K562 (cell line): ENCODE measurements around the gene RARA. TPM values are rescaled to one million over a fixed set of nuclear protein-coding genes. Genes with fewer than 3 reads are reported as not detected.

ENCODE experiments used
- ATAC-seq: fragments of 200-7000 bp; cut with Tn5 transposase; 3 replicates; pipeline ENCODE4 v1.9.1; 2020; ENCODE audit warnings: moderate library complexity
- BruUV-seq: library from RNA; stranded (reverse); fragments of 400-500 nt; replicated peaks from 2 replicates; lab custom pipeline; 2021; lab: Mats Ljungman, UMichigan
- CTCF ChIA-PET: fragments of 300-600 bp; formaldehyde crosslinking; extraction: SDS; loops from one replicate; lab custom pipeline; 2021; ENCODE audit warnings: low intra/inter-chr PET ratio; lab: Yijun Ruan, JAX
- POLR2A ChIA-PET: fragments of 300-600, 350-650 bp; sonication (Branson Sonifier 250); formaldehyde crosslinking; extraction: SDS; loops from one replicate; lab custom pipeline; 2021; ENCODE audit warnings: antibody characterized with exemption, inconsistent platforms; lab: Yijun Ruan, JAX
- DNase-seq, 4 experiments: peaks; one replicate each; pipeline versions ENCODE4 v3.0.0 to v3.0.0-alpha.2; 2011 to 2018; ENCODE audit warnings: low spot score in 3 of 4, mixed read lengths in 3 of 4; ENCODE audit errors: extremely low read depth in 1 of 4
- FAIRE-seq: peaks from 2 replicates; lab custom pipeline; 2011; peaks lifted over from hg19 to GRCh38; lab: Jason Lieb, UNC
- H2AFZ ChIP-seq: 2 replicates; pipeline ENCODE4 v1.6.0; 2011; ENCODE audit warnings: low read depth, low read length, control low read depth, inconsistent platforms
- H3K27ac ChIP-seq: fragments of 200-600 bp; 3 replicates; pipeline ENCODE4 v1.8.0; 2011; ENCODE audit warnings: low read depth, mild to moderate bottlenecking, control low read depth, inconsistent platforms, low read length, moderate library complexity, mixed read lengths; ENCODE audit errors: extremely low read depth
- H3K27me3 ChIP-seq, 2 experiments: fragments of 300-600 bp in 1 of 2; 2 replicates in 1 of 2; 3 replicates in 1 of 2; pipeline versions ENCODE4 v1.6.0 to v1.8.0; 2011; ENCODE audit warnings: inconsistent platforms in 2 of 2, low read length in 2 of 2, mild to moderate bottlenecking in 1 of 2, mixed read lengths in 1 of 2, moderate library complexity in 1 of 2; ENCODE audit not compliant: control insufficient read depth in 2 of 2, insufficient read depth in 2 of 2
- H3K36me3 ChIP-seq: fragments of 300-600 bp; 3 replicates; pipeline ENCODE4 v1.8.0; 2011; ENCODE audit warnings: mild to moderate bottlenecking, low read length, inconsistent platforms; ENCODE audit not compliant: control insufficient read depth, insufficient read depth
- H3K4me1 ChIP-seq, 2 experiments: fragments of 200-600 bp in 1 of 2; replicated peaks in 1 of 2; 2 replicates in 1 of 2; 3 replicates in 1 of 2; pipeline versions ENCODE4 v1.5.1 to v1.8.0; 2011; ENCODE audit warnings: inconsistent platforms in 2 of 2, low read length in 2 of 2, mild to moderate bottlenecking in 1 of 2, mixed read lengths in 1 of 2, moderate library complexity in 1 of 2; ENCODE audit not compliant: control insufficient read depth in 2 of 2, insufficient read depth in 2 of 2
- H3K4me2 ChIP-seq: 2 replicates; pipeline ENCODE4 v1.6.1; 2011; ENCODE audit warnings: low read length, control low read depth, inconsistent platforms, mixed read lengths; ENCODE audit not compliant: insufficient read depth
- H3K4me3 ChIP-seq: fragments of 200-600 bp; sonication (generic), shearing (Covaris generic); 2 replicates; pipeline ENCODE4 v1.5.1; 2016; ENCODE audit warnings: control low read depth, inconsistent platforms
- H3K79me2 ChIP-seq: fragments of 200-600 bp; 3 replicates; pipeline ENCODE4 v1.8.0; 2011; ENCODE audit warnings: low read length, inconsistent platforms; ENCODE audit not compliant: control insufficient read depth, insufficient read depth
- H3K9ac ChIP-seq, 2 experiments: 2 replicates each; pipeline versions ENCODE4 v1.6.0 to v1.6.1; 2011; ENCODE audit warnings: low read depth in 2 of 2, low read length in 2 of 2, control low read depth in 1 of 2, inconsistent platforms in 1 of 2, mild to moderate bottlenecking in 1 of 2, mixed read lengths in 1 of 2; ENCODE audit not compliant: insufficient read depth in 1 of 2
- H3K9me1 ChIP-seq: one replicate; pipeline ENCODE4 v1.6.0; 2011; ENCODE audit warnings: inconsistent platforms, mild to moderate bottlenecking, low read length, moderate library complexity; ENCODE audit not compliant: control insufficient read depth, insufficient read depth
- H3K9me3 ChIP-seq: replicated peaks from 2 replicates; pipeline ENCODE4 v1.5.1; 2011; ENCODE audit warnings: low read depth, low read length, inconsistent platforms; ENCODE audit not compliant: control insufficient read depth, insufficient read depth
- H4K20me1 ChIP-seq: replicated peaks from 2 replicates; pipeline ENCODE4 v1.6.1; 2011; ENCODE audit warnings: low read length, inconsistent platforms, mixed read lengths; ENCODE audit not compliant: control insufficient read depth, insufficient read depth
- ATF7 ChIP-seq: fragments of 450-650 bp; IDR thresholded peaks from 2 replicates; pipeline ENCODE4 v1.7.1; 2014; ENCODE audit warnings: mild to moderate bottlenecking, moderate library complexity
- EGR1 ChIP-seq: fragments of 450-650 bp; conservative IDR thresholded peaks from 2 replicates; pipeline ENCODE4 v1.6.1; 2017; ENCODE audit warnings: mild to moderate bottlenecking
- FIP1L1 ChIP-seq: fragments of 200-400 bp; formaldehyde crosslinking; IDR thresholded peaks from 2 replicates; pipeline ENCODE4 v1.6.1; 2018; ENCODE audit warnings: mild to moderate bottlenecking, low read depth, low read length; ENCODE audit not compliant: poor library complexity, severe bottlenecking
- HIVEP1 ChIP-seq: fragments of 250-450 bp; sonication (Bioruptor Pico); IDR thresholded peaks from 2 replicates; pipeline ENCODE4 v1.4.0; 2020; ENCODE audit warnings: mild to moderate bottlenecking
- KDM5B ChIP-seq: fragments of 200-600 bp; sonication (generic); IDR thresholded peaks from 2 replicates; pipeline ENCODE4 v1.6.1; 2012; ENCODE audit warnings: low read depth, mild to moderate bottlenecking, moderate library complexity, low read length, control low read depth, inconsistent platforms; ENCODE audit not compliant: insufficient replicate concordance
- NBN ChIP-seq: fragments of 450-650 bp; IDR thresholded peaks from 2 replicates; pipeline ENCODE4 v1.6.1; 2016; ENCODE audit warnings: low read depth, mild to moderate bottlenecking
- RHOXF2B ChIP-seq: fragments of 250-450 bp; sonication (Bioruptor Pico); conservative IDR thresholded peaks from 2 replicates; pipeline ENCODE4 v1.5.1; 2021
- SIN3A ChIP-seq, 2 experiments: fragments of 150-350 bp in 1 of 2; IDR thresholded peaks; 2 replicates each; pipeline ENCODE4 v1.6.1; 2011 to 2016; ENCODE audit warnings: borderline replicate concordance in 2 of 2, low read depth in 2 of 2, low read length in 2 of 2, mild to moderate bottlenecking in 2 of 2, moderate library complexity in 2 of 2; ENCODE audit not compliant: control insufficient read depth in 1 of 2
- ZBTB7A ChIP-seq: IDR thresholded peaks from 2 replicates; pipeline ENCODE4 v1.6.1; 2011; ENCODE audit warnings: low read depth, mild to moderate bottlenecking, low read length, moderate library complexity, borderline replicate concordance; ENCODE audit not compliant: control insufficient read depth
- ZNF384 ChIP-seq: IDR thresholded peaks from 2 replicates; pipeline ENCODE4 v1.6.1; 2012; ENCODE audit warnings: low read depth, low read length, improper control_type of control experiment
- WGBS: fragments of 100-300 bp; shearing (Covaris generic); methylation state at CpG from one replicate; pipeline ENCODE4 v1.1.6; 2016; ENCODE audit warnings: low coverage, mixed read lengths; ENCODE audit not compliant: insufficient coverage; ENCODE audit errors: missing lambda C conversion rate; 5-methylcytosine and 5-hydroxymethylcytosine counted together
- in situ Hi-C: fragments of 300-500 bp; cut with MboI; formaldehyde crosslinking; loops from 4 replicates; pipeline ENCODE4 v1.15.0; 2018; ENCODE audit warnings: inconsistent platforms, mixed read lengths
- intact Hi-C: fragments of 100-400 bp; cut with micrococcal nuclease; formaldehyde crosslinking; loops from 2 replicates; pipeline ENCODE4 v1.14.2; 2022
- polyA plus RNA-seq, 8 experiments: library from polyadenylated mRNA; depleted of rRNA in 4 of 8; stranded (reverse) in 5 of 8; unstranded in 3 of 8; fragments of >200 nt; fragmentation: Nextera tagmentation in 2 of 8; fragmentation: Illumina TruSeq in 1 of 8; extraction: Ambion mirVana in 2 of 8; extraction: Trizol in 1 of 8; gene quantifications; 2 replicates each; pipeline versions ENCODE4 v1.2.1 to v1.2.3, GENCODE V29; 2011 to 2014; ENCODE audit warnings: inconsistent platforms in 1 of 8, missing spikeins in 1 of 8
- total RNA-seq, 7 experiments: library from RNA; depleted of rRNA in 6 of 7; stranded (reverse); fragments of >200 nt in 6 of 7; fragmentation: Illumina TruSeq in 2 of 7; extraction: Trizol in 2 of 7; gene quantifications; 2 replicates each; pipeline versions ENCODE4 v1.2.1 to v1.2.3, GENCODE V29; 2011 to 2021; ENCODE audit warnings: low replicate concordance in 1 of 7
- TF ChIP-seq, protein P1 (sequence below): fragments of 250-450 bp; sonication (Bioruptor Pico); IDR thresholded peaks from 2 replicates; pipeline ENCODE4 v1.4.0; 2020; ENCODE audit warnings: mild to moderate bottlenecking, moderate library complexity
- TF ChIP-seq, protein P2 (sequence below): fragments of 450-650 bp; IDR thresholded peaks from 2 replicates; pipeline ENCODE4 v1.6.1; 2016
- TF ChIP-seq, protein P3 (sequence below), 3 experiments: fragments of 200-800 bp in 1 of 3; sonication (Bioruptor generic) in 1 of 3; sonication (generic) in 1 of 3; formaldehyde crosslinking in 1 of 3; IDR thresholded peaks; 2 replicates each; pipeline versions ENCODE4 v1.6.1 to v1.8.0; 2016 to 2022; ENCODE audit warnings: mild to moderate bottlenecking in 2 of 3, missing compliant biosample characterization in 2 of 3, missing genetic modification characterization in 2 of 3, missing genetic modification reagents in 1 of 3
- TF ChIP-seq, protein P4 (sequence below): sonication (generic); formaldehyde crosslinking; IDR thresholded peaks from 2 replicates; pipeline ENCODE4 v1.8.0; 2022; ENCODE audit warnings: missing genetic modification reagents, mild to moderate bottlenecking, moderate library complexity, borderline replicate concordance

The RARA gene
- total and polyA plus RNA-seq, 9 of the 15 experiments (the other 6 are each of a cell fraction or from before 2014, with no cell fraction given), result 0.10 to 28.0 (median 7.9) TPM

DNA sequence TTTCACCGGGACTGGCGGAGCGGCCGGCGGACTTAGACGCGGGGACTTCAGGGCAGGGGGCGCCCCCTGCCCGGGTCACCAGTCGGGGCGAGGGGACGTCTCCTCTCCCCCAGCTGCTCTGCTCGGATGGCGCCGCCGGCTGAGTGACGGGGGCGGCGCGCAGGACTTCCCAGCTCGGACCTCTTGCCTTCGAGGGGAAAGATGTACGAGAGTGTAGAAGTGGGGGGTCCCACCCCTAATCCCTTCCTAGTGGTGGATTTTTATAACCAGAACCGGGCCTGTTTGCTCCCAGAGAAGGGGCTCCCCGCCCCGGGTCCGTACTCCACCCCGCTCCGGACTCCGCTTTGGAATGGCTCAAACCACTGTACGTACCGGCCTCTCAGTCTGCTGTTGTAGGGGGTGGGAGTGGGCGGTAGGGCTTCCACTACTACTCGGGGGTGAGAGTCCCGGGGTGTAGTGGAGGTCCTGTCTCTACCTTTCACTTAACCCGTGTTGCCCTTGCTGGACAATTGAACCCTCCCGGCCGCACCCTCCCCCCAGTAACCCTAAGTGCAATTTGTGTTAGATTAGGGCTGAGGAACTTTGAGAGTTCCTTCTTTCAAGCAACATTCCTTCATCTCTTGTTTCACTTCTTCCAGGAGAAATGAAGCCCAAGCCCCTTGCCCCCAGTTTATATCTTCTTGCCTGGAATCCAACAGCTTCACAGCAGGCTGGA is 33.7 kb downstream of the RARA start:
- in situ Hi-C loops (no loop called here), intact Hi-C loops (loop anchor here (5.0 kb wide), 1 partner anchor 35 kb away; the partner anchor contains the start of gene RARA)
- ATAC-seq (no peak), DNase-seq (no peak), FAIRE-seq (no peak)
- peaks cover 48 to 64% of the 10 kb centered on the region in 2 experiments for H3K4me1 ChIP-seq
- peak overlapping the region; percentile 91; the same call in 2 of the 3 replicates for H3K27ac ChIP-seq
- no peaks in the 10 kb centered on the region for H3K9me1 ChIP-seq
- no peaks in the 10 kb centered on the region for H3K9me3 ChIP-seq
- peaks cover 26% of the 10 kb centered on the region; the same call in 2 of the 3 replicates for H3K36me3 ChIP-seq
- H3K9ac ChIP-seq, result peak overlapping the region; percentile 70 to 89
- H4K20me1 ChIP-seq, result no peaks in the 10 kb centered on the region; the same call in 1 of the 2 replicates
- ChIA-PET CTCF (no interaction called here), POLR2A (interaction anchor here (0.5 to 1.1 kb wide), 3 partner anchors 14 to 36 kb away, joined by 3 to 5 read pairs (median 4); no protein-coding TSS in a partner anchor)
- WGBS, result 27% methylated on average over 20 of the region's 38 CpGs
- H3K79me2 ChIP-seq, result peaks cover 55% of the 10 kb centered on the region
- peak overlapping the region; percentile 83 for H3K4me2 ChIP-seq
- peak overlapping the region; percentile 60 for H3K4me3 ChIP-seq
- H3K27me3 ChIP-seq, result no peaks in the 10 kb centered on the region
- H2AFZ ChIP-seq, result peak overlapping the region; percentile 25; the same call in 1 of the 2 replicates
- BruUV-seq, result no TSS peak
- TF ChIP-seq, protein P1, sequence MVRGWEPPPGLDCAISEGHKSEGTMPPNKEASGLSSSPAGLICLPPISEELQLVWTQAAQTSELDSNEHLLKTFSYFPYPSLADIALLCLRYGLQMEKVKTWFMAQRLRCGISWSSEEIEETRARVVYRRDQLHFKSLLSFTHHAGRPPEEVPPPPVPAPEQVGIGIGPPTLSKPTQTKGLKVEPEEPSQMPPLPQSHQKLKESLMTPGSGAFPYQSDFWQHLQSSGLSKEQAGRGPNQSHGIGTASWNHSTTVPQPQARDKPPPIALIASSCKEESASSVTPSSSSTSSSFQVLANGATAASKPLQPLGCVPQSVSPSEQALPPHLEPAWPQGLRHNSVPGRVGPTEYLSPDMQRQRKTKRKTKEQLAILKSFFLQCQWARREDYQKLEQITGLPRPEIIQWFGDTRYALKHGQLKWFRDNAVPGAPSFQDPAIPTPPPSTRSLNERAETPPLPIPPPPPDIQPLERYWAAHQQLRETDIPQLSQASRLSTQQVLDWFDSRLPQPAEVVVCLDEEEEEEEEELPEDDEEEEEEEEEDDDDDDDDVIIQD (CRISPR knock-in tag), result no peak
- TF ChIP-seq, protein P2, sequence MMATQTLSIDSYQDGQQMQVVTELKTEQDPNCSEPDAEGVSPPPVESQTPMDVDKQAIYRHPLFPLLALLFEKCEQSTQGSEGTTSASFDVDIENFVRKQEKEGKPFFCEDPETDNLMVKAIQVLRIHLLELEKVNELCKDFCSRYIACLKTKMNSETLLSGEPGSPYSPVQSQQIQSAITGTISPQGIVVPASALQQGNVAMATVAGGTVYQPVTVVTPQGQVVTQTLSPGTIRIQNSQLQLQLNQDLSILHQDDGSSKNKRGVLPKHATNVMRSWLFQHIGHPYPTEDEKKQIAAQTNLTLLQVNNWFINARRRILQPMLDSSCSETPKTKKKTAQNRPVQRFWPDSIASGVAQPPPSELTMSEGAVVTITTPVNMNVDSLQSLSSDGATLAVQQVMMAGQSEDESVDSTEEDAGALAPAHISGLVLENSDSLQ, result peak; percentile 56; the same call in 1 of the 2 replicates
- TF ChIP-seq ZNF384 (no peak), FIP1L1 (no peak), RHOXF2B (CRISPR knock-in tag) (no peak), HIVEP1 (CRISPR knock-in tag) (no peak), KDM5B (peak; percentile 32), ZBTB7A (peak; percentile 60; the same call in 1 of the 2 replicates), EGR1 (peak; percentile 25; the same call in 1 of the 2 replicates), ATF7 (peak; percentile 45), NBN (no peak), SIN3A (IDR thresholded peaks at IDR 0.05; ENCODE audit: borderline replicate concordance in 2 of 2, control insufficient read depth in 1 of 2, low read depth in 2 of 2, low read length in 2 of 2) (0 out of 4 replicates have a peak, but pooled peaks of 1 of the 2 experiments have one; percentile 38)
- TF ChIP-seq, protein P3, sequence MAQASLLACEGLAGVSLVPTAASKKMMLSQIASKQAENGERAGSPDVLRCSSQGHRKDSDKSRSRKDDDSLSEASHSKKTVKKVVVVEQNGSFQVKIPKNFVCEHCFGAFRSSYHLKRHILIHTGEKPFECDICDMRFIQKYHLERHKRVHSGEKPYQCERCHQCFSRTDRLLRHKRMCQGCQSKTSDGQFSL (CRISPR knock-in tag; IDR thresholded peaks at IDR 0.05), result no peak
- TF ChIP-seq, protein P3 (tag; IDR thresholded peaks at IDR 0.05), result peak in 1 of 2 experiments; percentile 61; a peak in 1 of 4 replicates
- TF ChIP-seq, protein P4, sequence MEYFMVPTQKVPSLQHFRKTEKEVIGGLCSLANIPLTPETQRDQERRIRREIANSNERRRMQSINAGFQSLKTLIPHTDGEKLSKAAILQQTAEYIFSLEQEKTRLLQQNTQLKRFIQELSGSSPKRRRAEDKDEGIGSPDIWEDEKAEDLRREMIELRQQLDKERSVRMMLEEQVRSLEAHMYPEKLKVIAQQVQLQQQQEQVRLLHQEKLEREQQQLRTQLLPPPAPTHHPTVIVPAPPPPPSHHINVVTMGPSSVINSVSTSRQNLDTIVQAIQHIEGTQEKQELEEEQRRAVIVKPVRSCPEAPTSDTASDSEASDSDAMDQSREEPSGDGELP (CRISPR knock-in tag), result 0 out of 2 replicates have a peak, but pooled peaks have one; percentile 22
